ENCODE data around the gene VCPKMT. TPM values are rescaled to one million over a fixed set of nuclear protein-coding genes. Genes with fewer than 3 reads are reported as not detected.
A peak's percentile ranks its signal among the peaks of the same experiment; 100 is the strongest.

The VCPKMT gene
- total and polyA plus RNA-seq, 9 of the 15 experiments (the other 6 are each of a cell fraction or from before 2014, with no cell fraction given): 2.7 to 7.8 (median 6.3) TPM

DNA sequence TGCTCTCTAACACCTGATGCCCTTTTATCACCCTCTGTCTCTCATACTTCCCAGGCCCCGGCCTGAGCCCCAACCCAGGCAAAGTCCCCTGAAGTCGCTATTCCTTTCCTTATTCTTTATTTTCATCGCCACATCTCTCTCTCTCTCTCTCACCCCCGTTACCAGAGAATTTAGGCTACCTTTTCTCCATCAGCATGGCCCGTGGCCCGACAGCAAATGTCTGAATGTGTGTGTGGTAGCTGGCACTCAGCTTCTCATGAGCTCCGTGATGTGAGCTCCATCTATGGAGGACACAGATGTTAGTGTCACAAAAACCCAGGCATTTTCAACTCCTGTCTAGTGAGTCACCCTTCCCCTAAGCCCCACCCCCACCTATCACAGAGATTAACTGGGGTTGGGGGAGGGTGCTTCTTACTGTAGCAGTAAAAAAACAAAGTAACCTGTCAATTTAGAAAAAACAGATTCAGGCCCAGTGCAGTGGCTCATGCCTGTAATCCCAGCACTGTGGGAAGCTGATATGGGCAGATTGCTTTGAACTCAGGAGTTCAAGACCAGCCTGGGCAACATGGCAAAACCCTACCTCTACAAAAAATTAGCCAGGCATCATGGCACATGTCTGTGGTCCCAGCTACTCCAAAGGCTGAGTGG is 53.8 kb downstream of the VCPKMT start:
- Histone ChIP-seq H3K36me3 (ENCODE audit: control insufficient read depth, insufficient read depth, low read length) (no peaks in the 10 kb centered on the region), H3K9me3 (replicated peaks; ENCODE audit: control insufficient read depth, insufficient read depth, low read depth, low read length) (no peaks in the 10 kb centered on the region), H3K9me1 (ENCODE audit: control insufficient read depth, insufficient read depth, low read length) (peaks cover 3% of the 10 kb centered on the region), H3K27me3 (ENCODE audit: control insufficient read depth in 2 of 2, insufficient read depth in 2 of 2, low read length in 2 of 2) (no peaks in the 10 kb centered on the region), H4K20me1 (replicated peaks; ENCODE audit: control insufficient read depth, insufficient read depth, low read length) (no peaks in the 10 kb centered on the region), H3K79me2 (ENCODE audit: control insufficient read depth, insufficient read depth, low read length) (no peaks in the 10 kb centered on the region), H2AFZ (ENCODE audit: low read depth, low read length) (peak overlapping the region; percentile 47), H3K9ac (ENCODE audit: insufficient read depth in 1 of 2, low read depth in 2 of 2, low read length in 2 of 2) (peak overlapping the region; percentile 41 to 86), H3K27ac (ENCODE audit: extremely low read depth, low read depth, low read length) (peak overlapping the region; percentile 90), H3K4me1 (replicated peaks in 1 of 2; ENCODE audit: control insufficient read depth in 2 of 2, insufficient read depth in 2 of 2, low read length in 2 of 2) (peaks cover 34 to 54% of the 10 kb centered on the region in 2 experiments), H3K4me3 (0 out of 2 replicates have a peak overlapping the region, but pooled peaks have one; percentile 6), H3K4me2 (ENCODE audit: insufficient read depth, low read length) (peak overlapping the region; percentile 59)
- WGBS (ENCODE audit: insufficient coverage, low coverage, missing lambda C conversion rate): 11% methylated on average over 7 of the region's 7 CpGs
- no TSS peak for BruUV-seq (replicated peaks)
- POLR2A ChIA-PET: interaction anchor here (0.8 to 2.1 kb wide), 4 partner anchors 13 to 200 kb away, joined by 3 to 8 read pairs (median 4); no protein-coding TSS in a partner anchor
- ATAC-seq (peak; percentile 89), FAIRE-seq (peak; percentile 96), DNase-seq (ENCODE audit: extremely low read depth in 1 of 4, low spot score in 3 of 4) (peak; percentile 80 to 89 (median 85))
- intact Hi-C loops (cut with micrococcal nuclease): loop anchor here (1.0 to 5.0 kb wide), 2 partner anchors 60 to 166 kb away; no protein-coding TSS in a partner anchor
- in situ Hi-C loops (cut with MboI): no loop called here
- CTCF ChIA-PET (ENCODE audit: low intra/inter-chr PET ratio): no interaction called here
- TF ChIP-seq CBFA2T3 (IDR thresholded peaks at IDR 0.05): peak; percentile 63
- TF ChIP-seq MAZ (CRISPR knock-in tag; conservative IDR thresholded peaks at IDR 0.05 in 1 of 2, IDR thresholded peaks at IDR 0.05 in 1 of 2): peak in 1 of 2 experiments; percentile 37; a peak in 1 of 4 replicates
- peak; percentile 50 for TF ChIP-seq SUPT5H (IDR thresholded peaks at IDR 0.05)
- peak; percentile 82; the same call in 1 of the 2 replicates for TF ChIP-seq DPF2 (IDR thresholded peaks at IDR 0.05)
- peak; percentile 81; the same call in 1 of the 2 replicates for TF ChIP-seq JUN (IDR thresholded peaks at IDR 0.05; ENCODE audit: borderline replicate concordance, low read depth, low read length)
- TF ChIP-seq JUN (CRISPR knock-in tag; IDR thresholded peaks at IDR 0.05; ENCODE audit: borderline replicate concordance): no peak
- peak; percentile 23; the same call in 1 of the 2 replicates for TF ChIP-seq MTA3 (IDR thresholded peaks at IDR 0.05; ENCODE audit: borderline replicate concordance)
- TF ChIP-seq, protein P1, sequence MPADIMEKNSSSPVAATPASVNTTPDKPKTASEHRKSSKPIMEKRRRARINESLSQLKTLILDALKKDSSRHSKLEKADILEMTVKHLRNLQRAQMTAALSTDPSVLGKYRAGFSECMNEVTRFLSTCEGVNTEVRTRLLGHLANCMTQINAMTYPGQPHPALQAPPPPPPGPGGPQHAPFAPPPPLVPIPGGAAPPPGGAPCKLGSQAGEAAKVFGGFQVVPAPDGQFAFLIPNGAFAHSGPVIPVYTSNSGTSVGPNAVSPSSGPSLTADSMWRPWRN (IDR thresholded peaks at IDR 0.05; ENCODE audit: low read depth): peak; percentile 23; the same call in 1 of the 2 replicates
- TF ChIP-seq NCOA6 (IDR thresholded peaks at IDR 0.05): no peak
- TF ChIP-seq, protein P2, sequence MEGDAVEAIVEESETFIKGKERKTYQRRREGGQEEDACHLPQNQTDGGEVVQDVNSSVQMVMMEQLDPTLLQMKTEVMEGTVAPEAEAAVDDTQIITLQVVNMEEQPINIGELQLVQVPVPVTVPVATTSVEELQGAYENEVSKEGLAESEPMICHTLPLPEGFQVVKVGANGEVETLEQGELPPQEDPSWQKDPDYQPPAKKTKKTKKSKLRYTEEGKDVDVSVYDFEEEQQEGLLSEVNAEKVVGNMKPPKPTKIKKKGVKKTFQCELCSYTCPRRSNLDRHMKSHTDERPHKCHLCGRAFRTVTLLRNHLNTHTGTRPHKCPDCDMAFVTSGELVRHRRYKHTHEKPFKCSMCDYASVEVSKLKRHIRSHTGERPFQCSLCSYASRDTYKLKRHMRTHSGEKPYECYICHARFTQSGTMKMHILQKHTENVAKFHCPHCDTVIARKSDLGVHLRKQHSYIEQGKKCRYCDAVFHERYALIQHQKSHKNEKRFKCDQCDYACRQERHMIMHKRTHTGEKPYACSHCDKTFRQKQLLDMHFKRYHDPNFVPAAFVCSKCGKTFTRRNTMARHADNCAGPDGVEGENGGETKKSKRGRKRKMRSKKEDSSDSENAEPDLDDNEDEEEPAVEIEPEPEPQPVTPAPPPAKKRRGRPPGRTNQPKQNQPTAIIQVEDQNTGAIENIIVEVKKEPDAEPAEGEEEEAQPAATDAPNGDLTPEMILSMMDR (IDR thresholded peaks at IDR 0.05 in 2 of 3, conservative IDR thresholded peaks at IDR 0.05 in 1 of 3; ENCODE audit: insufficient read depth in 2 of 3, low read depth in 1 of 3, low read length in 3 of 3): peak in 2 of 3 experiments; percentile 33 to 36; a peak in 1 of 6 replicates
- TF ChIP-seq, protein P3, sequence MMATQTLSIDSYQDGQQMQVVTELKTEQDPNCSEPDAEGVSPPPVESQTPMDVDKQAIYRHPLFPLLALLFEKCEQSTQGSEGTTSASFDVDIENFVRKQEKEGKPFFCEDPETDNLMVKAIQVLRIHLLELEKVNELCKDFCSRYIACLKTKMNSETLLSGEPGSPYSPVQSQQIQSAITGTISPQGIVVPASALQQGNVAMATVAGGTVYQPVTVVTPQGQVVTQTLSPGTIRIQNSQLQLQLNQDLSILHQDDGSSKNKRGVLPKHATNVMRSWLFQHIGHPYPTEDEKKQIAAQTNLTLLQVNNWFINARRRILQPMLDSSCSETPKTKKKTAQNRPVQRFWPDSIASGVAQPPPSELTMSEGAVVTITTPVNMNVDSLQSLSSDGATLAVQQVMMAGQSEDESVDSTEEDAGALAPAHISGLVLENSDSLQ (IDR thresholded peaks at IDR 0.05): peak; percentile 69
- TF ChIP-seq ETS2 (tag; IDR thresholded peaks at IDR 0.05; ENCODE audit: borderline replicate concordance, poor library complexity, severe bottlenecking): no peak
- TF ChIP-seq, protein P4, sequence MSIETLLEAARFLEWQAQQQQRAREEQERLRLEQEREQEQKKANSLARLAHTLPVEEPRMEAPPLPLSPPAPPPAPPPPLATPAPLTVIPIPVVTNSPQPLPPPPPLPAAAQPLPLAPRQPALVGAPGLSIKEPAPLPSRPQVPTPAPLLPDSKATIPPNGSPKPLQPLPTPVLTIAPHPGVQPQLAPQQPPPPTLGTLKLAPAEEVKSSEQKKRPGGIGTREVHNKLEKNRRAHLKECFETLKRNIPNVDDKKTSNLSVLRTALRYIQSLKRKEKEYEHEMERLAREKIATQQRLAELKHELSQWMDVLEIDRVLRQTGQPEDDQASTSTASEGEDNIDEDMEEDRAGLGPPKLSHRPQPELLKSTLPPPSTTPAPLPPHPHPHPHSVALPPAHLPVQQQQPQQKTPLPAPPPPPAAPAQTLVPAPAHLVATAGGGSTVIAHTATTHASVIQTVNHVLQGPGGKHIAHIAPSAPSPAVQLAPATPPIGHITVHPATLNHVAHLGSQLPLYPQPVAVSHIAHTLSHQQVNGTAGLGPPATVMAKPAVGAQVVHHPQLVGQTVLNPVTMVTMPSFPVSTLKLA (conservative IDR thresholded peaks at IDR 0.05): peak in 1 of 2 experiments; percentile 46; a peak in 1 of 4 replicates
- 0 out of 4 replicates have a peak, but pooled peaks of 1 of the 2 experiments have one; percentile 48 for TF ChIP-seq ARNT (IDR thresholded peaks at IDR 0.05)
- TF ChIP-seq CBX2 (IDR thresholded peaks at IDR 0.05; ENCODE audit: insufficient read depth, low read length, poor library complexity, severe bottlenecking): no peak

All from K562 (cell line).